HepG2 (cell line): ENCODE data around the gene KATNAL1. TPM values are rescaled to one million over a fixed set of nuclear protein-coding genes. Genes with fewer than 3 reads are reported as not detected.

Experiments used
- ATAC-seq: fragments of 200-7000 bp; cut with Tn5 transposase; 3 replicates; pipeline ENCODE4 v1.9.1; 2020; ENCODE audit warnings: mild to moderate bottlenecking, moderate library complexity
- BruUV-seq: library from RNA; stranded (reverse); fragments of 400-500 nt; replicated peaks from 2 replicates; lab custom pipeline; 2021; lab: Mats Ljungman, UMichigan
- CTCF ChIA-PET: fragments of 300-600 bp; formaldehyde crosslinking; extraction: SDS; loops from one replicate; lab custom pipeline; 2021; ENCODE audit warnings: low total read pairs, inconsistent platforms, low intra/inter-chr PET ratio; lab: Yijun Ruan, JAX
- POLR2A ChIA-PET: fragments of 350-600 bp; sonication (Branson Sonifier 250); formaldehyde crosslinking; loops from one replicate; lab custom pipeline; 2020; ENCODE audit warnings: antibody characterized with exemption, inconsistent platforms; lab: Yijun Ruan, JAX
- DNase-seq: peaks from one replicate; pipeline ENCODE4 v3.0.0-alpha.2; 2015; ENCODE audit warnings: low spot score
- FAIRE-seq: peaks from 3 replicates; lab custom pipeline; 2011; peaks lifted over from hg19 to GRCh38; lab: Jason Lieb, UNC
- H2AFZ ChIP-seq: one replicate; pipeline ENCODE4 v1.6.1; 2011; ENCODE audit warnings: low read length, inconsistent platforms
- H3K27ac ChIP-seq: fragments of 300-600 bp; 3 replicates; pipeline ENCODE4 v1.8.0; 2011; ENCODE audit warnings: mixed run types, mild to moderate bottlenecking, mixed read lengths, low read length, inconsistent platforms; ENCODE audit not compliant: insufficient read depth; ENCODE audit errors: extremely low read length
- H3K27me3 ChIP-seq, 2 experiments: fragments of 200-600 bp in 1 of 2; 2 replicates in 1 of 2; 3 replicates in 1 of 2; pipeline versions ENCODE4 v1.6.0 to v1.8.0; 2011; ENCODE audit warnings: low read length in 2 of 2, mild to moderate bottlenecking in 2 of 2, moderate library complexity in 2 of 2, inconsistent platforms in 1 of 2; ENCODE audit not compliant: insufficient read depth in 2 of 2, control insufficient read depth in 1 of 2
- H3K36me3 ChIP-seq, 2 experiments: fragments of 200-600 bp in 1 of 2; replicated peaks in 1 of 2; 2 replicates in 1 of 2; 3 replicates in 1 of 2; pipeline versions ENCODE4 v1.5.1 to v1.8.0; 2011; ENCODE audit warnings: low read length in 2 of 2, inconsistent platforms in 1 of 2; ENCODE audit not compliant: insufficient read depth in 2 of 2, control insufficient read depth in 1 of 2
- H3K4me1 ChIP-seq: 2 replicates; pipeline ENCODE4 v1.5.1; 2012; ENCODE audit warnings: low read length, inconsistent platforms; ENCODE audit not compliant: insufficient read depth
- H3K4me2 ChIP-seq: 2 replicates; pipeline ENCODE4 v1.6.0; 2011; ENCODE audit warnings: low read depth, low read length, inconsistent platforms
- H3K4me3 ChIP-seq, 3 experiments: fragments of 200-600 bp in 1 of 3; sonication (generic), shearing (Covaris generic) in 1 of 3; replicated peaks in 1 of 3; 2 replicates each; pipeline ENCODE4 v1.5.1; 2011 to 2016; ENCODE audit warnings: low read length in 3 of 3, inconsistent platforms in 2 of 3, low read depth in 2 of 3, mild to moderate bottlenecking in 2 of 3, control low read depth in 1 of 3, mixed read lengths in 1 of 3; ENCODE audit not compliant: insufficient read depth in 1 of 3
- H3K79me2 ChIP-seq: one replicate; pipeline ENCODE4 v1.6.1; 2011; ENCODE audit warnings: low read length, inconsistent platforms; ENCODE audit not compliant: insufficient read depth
- H3K9ac ChIP-seq: 2 replicates; pipeline ENCODE4 v1.6.0; 2011; ENCODE audit warnings: mild to moderate bottlenecking, low read depth, low read length, inconsistent platforms; ENCODE audit not compliant: insufficient read depth
- H3K9me3 ChIP-seq: 2 replicates; pipeline ENCODE4 v1.5.1; 2012; ENCODE audit warnings: mild to moderate bottlenecking, low read length
- H4K20me1 ChIP-seq: 2 replicates; pipeline ENCODE4 v1.6.0; 2011; ENCODE audit warnings: inconsistent platforms, mild to moderate bottlenecking, low read length, moderate library complexity; ENCODE audit not compliant: insufficient read depth
- NFIC ChIP-seq: IDR thresholded peaks from 2 replicates; pipeline ENCODE4 v1.6.1; 2012; ENCODE audit warnings: mild to moderate bottlenecking, low read length, inconsistent platforms
- PCBP2 ChIP-seq: fragments of 200-400 bp; formaldehyde crosslinking; optimal IDR thresholded peaks from 2 replicates; pipeline ENCODE3; 2018; ENCODE audit warnings: low read length, low read depth; ENCODE audit not compliant: poor library complexity, severe bottlenecking
- TRIM22 ChIP-seq: fragments of 450-650 bp; IDR thresholded peaks from 2 replicates; pipeline ENCODE4 v1.6.1; 2017
- ZBTB8A ChIP-seq: sonication (generic); formaldehyde crosslinking; IDR thresholded peaks from 2 replicates; pipeline ENCODE4 v1.4.0; 2020; ENCODE audit warnings: mild to moderate bottlenecking, low read depth, missing genetic modification reagents, borderline replicate concordance
- ZNF441 ChIP-seq: sonication (generic); formaldehyde crosslinking; IDR thresholded peaks from 2 replicates; pipeline ENCODE4 v1.7.0; 2021; ENCODE audit warnings: missing genetic modification reagents, borderline replicate concordance
- ZNF598 ChIP-seq: sonication (generic); formaldehyde crosslinking; IDR thresholded peaks from 2 replicates; pipeline ENCODE4 v1.5.1; 2020; ENCODE audit warnings: mild to moderate bottlenecking, missing genetic modification reagents, borderline replicate concordance
- WGBS: methylation state at CpG from one replicate; pipeline ENCODE4 v1.1.6; 2017; ENCODE audit warnings: low lambda C conversion rate; 5-methylcytosine and 5-hydroxymethylcytosine counted together
- in situ Hi-C: cut with HindIII; loops from 2 replicates; pipeline ENCODE4 v1.10.0; 2017; ENCODE audit warnings: low pct_unique_long_range_greater_than_20kb; ENCODE audit not compliant: extremely low pct_ligation_motif_present
- intact Hi-C: fragments of 100-400 bp; cut with micrococcal nuclease; formaldehyde crosslinking; loops from one replicate; pipeline ENCODE4 v1.10.0; 2022; ENCODE audit not compliant: unreplicated experiment
- polyA plus RNA-seq, 8 experiments: library from polyadenylated mRNA; depleted of rRNA in 3 of 8; stranded (reverse) in 7 of 8; unstranded in 1 of 8; fragments of >200 nt; fragmentation: Illumina TruSeq in 4 of 8; extraction: Trizol in 4 of 8; gene quantifications; 2 replicates each; pipeline versions ENCODE4 v1.2.1 to v1.2.3, GENCODE V29; 2011 to 2016; ENCODE audit warnings: low read depth in 4 of 8, missing spikeins in 1 of 8, mixed read lengths in 1 of 8; ENCODE audit not compliant: insufficient read depth in 1 of 8
- total RNA-seq, 5 experiments: library from RNA; depleted of rRNA; stranded (reverse); fragments of >200 nt; fragmentation: Illumina TruSeq; extraction: Trizol; gene quantifications; 2 replicates each; pipeline ENCODE4 v1.2.3, GENCODE V29; 2016; ENCODE audit warnings: low read depth in 1 of 5
- TF ChIP-seq, protein P1 (sequence below): sonication (generic); formaldehyde crosslinking; IDR thresholded peaks from 2 replicates; pipeline ENCODE4; 2020; ENCODE audit warnings: missing genetic modification reagents, mild to moderate bottlenecking, borderline replicate concordance
- TF ChIP-seq, protein P2 (sequence below): sonication (generic); formaldehyde crosslinking; IDR thresholded peaks from 2 replicates; pipeline ENCODE4 v1.5.1; 2020; ENCODE audit warnings: mild to moderate bottlenecking, missing genetic modification reagents, moderate library complexity

KATNAL1 gene
- total and polyA plus RNA-seq, 2 of the 13 experiments (the other 11 are each of a cell fraction or from before 2014, with no cell fraction given): 3.2 to 11.8 TPM

DNA sequence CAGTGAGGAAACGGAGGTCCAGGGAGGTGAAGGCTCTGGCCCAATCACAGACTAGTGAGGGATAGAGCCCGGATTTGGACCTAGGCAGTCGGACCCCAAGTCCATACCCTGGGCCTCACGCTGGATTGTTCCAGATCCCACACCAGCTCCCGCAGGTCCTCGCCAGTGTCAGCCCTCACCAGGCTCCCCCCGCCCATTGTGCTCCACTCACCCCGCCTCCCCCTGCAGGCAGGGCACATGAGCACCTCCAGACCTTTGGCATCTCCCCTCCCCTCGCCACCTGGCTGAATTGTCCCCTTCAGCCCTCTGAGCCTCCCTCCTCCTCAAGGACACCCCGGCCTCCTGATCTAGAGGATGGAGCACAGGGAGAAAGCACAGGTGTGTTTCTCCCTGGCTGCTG lies 152.4 kb downstream of the KATNAL1 start:
- H2AFZ ChIP-seq: no peak overlapping the region
- DNase-seq (no peak), ATAC-seq (no peak), FAIRE-seq (no peak)
- in situ Hi-C loops (no loop called here), intact Hi-C loops (no loop called here)
- no peak overlapping the region for H3K9ac ChIP-seq
- H3K79me2 ChIP-seq: no peaks in the 10 kb centered on the region
- H3K4me2 ChIP-seq: no peak overlapping the region
- BruUV-seq: no TSS peak
- no peaks in the 10 kb centered on the region for H4K20me1 ChIP-seq
- no peak overlapping the region for H3K27ac ChIP-seq
- H3K4me3 ChIP-seq: no peak overlapping the region
- 0 out of 2 replicates have a peak, but pooled peaks cover 7% of the 10 kb centered on the region for H3K4me1 ChIP-seq
- H3K36me3 ChIP-seq: no peaks in the 10 kb centered on the region
- TF ChIP-seq ZNF598 (CRISPR knock-in tag) (no peak), TRIM22 (no peak), ZNF441 (CRISPR knock-in tag) (no peak), NFIC (no peak), ZBTB8A (CRISPR knock-in tag) (no peak), PCBP2 (no peak)
- TF ChIP-seq, protein P1, sequence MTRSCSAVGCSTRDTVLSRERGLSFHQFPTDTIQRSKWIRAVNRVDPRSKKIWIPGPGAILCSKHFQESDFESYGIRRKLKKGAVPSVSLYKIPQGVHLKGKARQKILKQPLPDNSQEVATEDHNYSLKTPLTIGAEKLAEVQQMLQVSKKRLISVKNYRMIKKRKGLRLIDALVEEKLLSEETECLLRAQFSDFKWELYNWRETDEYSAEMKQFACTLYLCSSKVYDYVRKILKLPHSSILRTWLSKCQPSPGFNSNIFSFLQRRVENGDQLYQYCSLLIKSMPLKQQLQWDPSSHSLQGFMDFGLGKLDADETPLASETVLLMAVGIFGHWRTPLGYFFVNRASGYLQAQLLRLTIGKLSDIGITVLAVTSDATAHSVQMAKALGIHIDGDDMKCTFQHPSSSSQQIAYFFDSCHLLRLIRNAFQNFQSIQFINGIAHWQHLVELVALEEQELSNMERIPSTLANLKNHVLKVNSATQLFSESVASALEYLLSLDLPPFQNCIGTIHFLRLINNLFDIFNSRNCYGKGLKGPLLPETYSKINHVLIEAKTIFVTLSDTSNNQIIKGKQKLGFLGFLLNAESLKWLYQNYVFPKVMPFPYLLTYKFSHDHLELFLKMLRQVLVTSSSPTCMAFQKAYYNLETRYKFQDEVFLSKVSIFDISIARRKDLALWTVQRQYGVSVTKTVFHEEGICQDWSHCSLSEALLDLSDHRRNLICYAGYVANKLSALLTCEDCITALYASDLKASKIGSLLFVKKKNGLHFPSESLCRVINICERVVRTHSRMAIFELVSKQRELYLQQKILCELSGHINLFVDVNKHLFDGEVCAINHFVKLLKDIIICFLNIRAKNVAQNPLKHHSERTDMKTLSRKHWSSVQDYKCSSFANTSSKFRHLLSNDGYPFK (CRISPR knock-in tag): no peak
- TF ChIP-seq, protein P2, sequence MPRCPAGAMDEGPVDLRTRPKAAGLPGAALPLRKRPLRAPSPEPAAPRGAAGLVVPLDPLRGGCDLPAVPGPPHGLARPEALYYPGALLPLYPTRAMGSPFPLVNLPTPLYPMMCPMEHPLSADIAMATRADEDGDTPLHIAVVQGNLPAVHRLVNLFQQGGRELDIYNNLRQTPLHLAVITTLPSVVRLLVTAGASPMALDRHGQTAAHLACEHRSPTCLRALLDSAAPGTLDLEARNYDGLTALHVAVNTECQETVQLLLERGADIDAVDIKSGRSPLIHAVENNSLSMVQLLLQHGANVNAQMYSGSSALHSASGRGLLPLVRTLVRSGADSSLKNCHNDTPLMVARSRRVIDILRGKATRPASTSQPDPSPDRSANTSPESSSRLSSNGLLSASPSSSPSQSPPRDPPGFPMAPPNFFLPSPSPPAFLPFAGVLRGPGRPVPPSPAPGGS (CRISPR knock-in tag): no peak
- WGBS: 20% methylated on average over 7 of the region's 10 CpGs
- peaks cover 0 to 29% of the 10 kb centered on the region in 2 experiments; a peak in 2 of 5 replicates for H3K27me3 ChIP-seq
- H3K9me3 ChIP-seq: no peaks in the 10 kb centered on the region
- CTCF ChIA-PET: no interaction called here
- POLR2A ChIA-PET: no interaction called here
